Suprapubic skin (tissue), 4 donors: Measurements from ENCODE around the gene DBT. TPM values are rescaled to one million over a fixed set of nuclear protein-coding genes. Genes with fewer than 3 reads are reported as not detected.

ENCODE experiments used
- DNase-seq, 2 donors: peaks; one replicate each; pipeline ENCODE4 v3.0.0-alpha.2; 2019; ENCODE audit warnings: low spot score in 2 of 2
- H3K27ac ChIP-seq: fragments of 200-600 bp; sonication (generic); one replicate; pipeline ENCODE4 v1.5.1; 2019
- H3K27me3 ChIP-seq: fragments of 200-600 bp; sonication (generic); one replicate; pipeline ENCODE4 v1.5.1; 2019
- H3K36me3 ChIP-seq: fragments of 200-600 bp; sonication (generic); one replicate; pipeline ENCODE4 v1.5.1; 2019
- H3K4me1 ChIP-seq: fragments of 200-600 bp; sonication (generic); one replicate; pipeline ENCODE4 v1.5.1; 2019
- H3K4me3 ChIP-seq: fragments of 200-600 bp; sonication (generic); one replicate; pipeline ENCODE4 v1.5.1; 2019; ENCODE audit warnings: mild to moderate bottlenecking
- H3K9me3 ChIP-seq: fragments of 200-600 bp; sonication (generic); one replicate; pipeline ENCODE4 v1.5.1; 2019
- CTCF ChIP-seq, 2 donors: fragments of 200-600 bp in 1 of 2; fragments of 450-650 bp in 1 of 2; sonication (generic) in 1 of 2; IDR thresholded peaks; one replicate each; pipeline ENCODE4 v1.5.1; 2016 to 2019; ENCODE audit warnings: antibody characterized with exemption in 2 of 2, mild to moderate bottlenecking in 1 of 2, moderate library complexity in 1 of 2
- EP300 ChIP-seq: sonication (generic); formaldehyde crosslinking; IDR thresholded peaks from one replicate; pipeline ENCODE4 v1.6.1; 2017; ENCODE audit warnings: antibody characterized with exemption
- POLR2A ChIP-seq, 2 donors: fragments of 450-650 bp; IDR thresholded peaks; one replicate each; pipeline ENCODE4 v1.6.1; 2017; ENCODE audit warnings: antibody characterized with exemption in 2 of 2, mild to moderate bottlenecking in 2 of 2, moderate library complexity in 2 of 2
- POLR2AphosphoS5 ChIP-seq, 3 donors: sonication (generic); formaldehyde crosslinking; IDR thresholded peaks; one replicate each; pipeline ENCODE4 v1.6.1; 2017; ENCODE audit warnings: antibody characterized with exemption in 3 of 3
- WGBS: methylation state at CpG from one replicate; pipeline ENCODE4 v1.1.5; 2018; 5-methylcytosine and 5-hydroxymethylcytosine counted together
- total RNA-seq, 4 donors: library from RNA; depleted of rRNA; stranded (reverse); fragments of >200 nt; gene quantifications; one replicate each; pipeline ENCODE4 v1.1.0, GENCODE V29; 2016

Gene DBT
- total RNA-seq, 4 donors from 2014 or later, result 7.1 to 13.4 (median 10.2) TPM

- H3K36me3 ChIP-seq, result peaks cover 58% of the 10 kb centered on the region
- no peak overlapping the region for H3K27ac ChIP-seq
- no peak overlapping the region for H3K4me3 ChIP-seq
- no peak for TF ChIP-seq POLR2AphosphoS5 (IDR thresholded peaks at IDR 0.05)
- no peak for TF ChIP-seq CTCF (IDR thresholded peaks at IDR 0.05)
- TF ChIP-seq EP300, result no peak
- no peak for TF ChIP-seq POLR2A (IDR thresholded peaks at IDR 0.05)
- 92% methylated on average over 1 of the region's 1 CpG for WGBS
- no peak for DNase-seq
- H3K9me3 ChIP-seq, result no peaks in the 10 kb centered on the region
- no peaks in the 10 kb centered on the region for H3K27me3 ChIP-seq
- H3K4me1 ChIP-seq, result no peaks in the 10 kb centered on the region
These were observed 51.0 kb downstream of the DBT start for GRCh38 chr1:100198596-100198995.

GRCh38 chr1:100188617-100189016, 61.0 kb downstream of the DBT start:
- Histone ChIP-seq H3K9me3 (no peaks in the 10 kb centered on the region), H3K27ac (no peak overlapping the region), H3K36me3 (no peaks in the 10 kb centered on the region), H3K4me1 (no peaks in the 10 kb centered on the region), H3K4me3 (no peak overlapping the region), H3K27me3 (no peaks in the 10 kb centered on the region)
- no peak for DNase-seq
- WGBS, result 41% methylated on average over 3 of the region's 3 CpGs
- TF ChIP-seq CTCF (IDR thresholded peaks at IDR 0.05), result no peak
- TF ChIP-seq POLR2AphosphoS5 (IDR thresholded peaks at IDR 0.05), result no peak
- TF ChIP-seq POLR2A (IDR thresholded peaks at IDR 0.05), result no peak
- TF ChIP-seq EP300, result no peak

GRCh38 chr1:100187912-100188311, 61.7 kb downstream of the DBT start:
- H3K27ac ChIP-seq, result no peak overlapping the region
- H3K9me3 ChIP-seq, result no peaks in the 10 kb centered on the region
- H3K4me3 ChIP-seq, result no peak overlapping the region
- peak in 1 of 2 donors; percentile 76 for DNase-seq
- H3K36me3 ChIP-seq, result no peaks in the 10 kb centered on the region
- TF ChIP-seq POLR2A (IDR thresholded peaks at IDR 0.05) (no peak), CTCF (IDR thresholded peaks at IDR 0.05) (no peak), POLR2AphosphoS5 (IDR thresholded peaks at IDR 0.05) (no peak), EP300 (no peak)
- no peaks in the 10 kb centered on the region for H3K4me1 ChIP-seq
- H3K27me3 ChIP-seq, result no peaks in the 10 kb centered on the region
- WGBS, result 58% methylated on average over 3 of the region's 3 CpGs

GRCh38 chr1:100184536-100184935, 65.1 kb downstream of the DBT start:
- TF ChIP-seq CTCF (IDR thresholded peaks at IDR 0.05) (no peak), POLR2A (IDR thresholded peaks at IDR 0.05) (no peak), EP300 (no peak), POLR2AphosphoS5 (IDR thresholded peaks at IDR 0.05) (no peak)
- Histone ChIP-seq H3K4me3 (no peak overlapping the region), H3K4me1 (no peaks in the 10 kb centered on the region), H3K27ac (no peak overlapping the region), H3K9me3 (no peaks in the 10 kb centered on the region), H3K27me3 (no peaks in the 10 kb centered on the region), H3K36me3 (no peaks in the 10 kb centered on the region)
- DNase-seq, result no peak
- WGBS, result 54% methylated on average over 1 of the region's 1 CpG

- no peak overlapping the region for H3K27ac ChIP-seq
- H3K9me3 ChIP-seq, result no peaks in the 10 kb centered on the region
- H3K36me3 ChIP-seq, result no peaks in the 10 kb centered on the region
- WGBS, result 96% methylated on average over 4 of the region's 4 CpGs
- TF ChIP-seq POLR2AphosphoS5 (IDR thresholded peaks at IDR 0.05), result no peak
- TF ChIP-seq EP300, result no peak
- TF ChIP-seq POLR2A (IDR thresholded peaks at IDR 0.05), result no peak
- TF ChIP-seq CTCF (IDR thresholded peaks at IDR 0.05), result no peak
- H3K27me3 ChIP-seq, result no peaks in the 10 kb centered on the region
- no peak overlapping the region for H3K4me3 ChIP-seq
- no peaks in the 10 kb centered on the region for H3K4me1 ChIP-seq
- no peak for DNase-seq
These were observed 66.3 kb downstream of the DBT start for GRCh38 chr1:100183370-100183769.
